Activated CD4-positive, CD25-positive, alpha-beta regulatory T cell treated with anti-CD3 and anti-CD28 coated beads, Interleukin-2, amount 50 U/mL, for 24 hours (primary cell): ENCODE results near the gene PIWIL1.

Experiments used
- ATAC-seq, 2 donors: fragments of 150-1000 bp; cut with Tn5 transposase; one replicate each; pipeline ENCODE4 v1.10.0; 2021; ENCODE audit warnings: mild to moderate bottlenecking in 1 of 2, moderate library complexity in 1 of 2

PIWIL1 gene

GRCh38 chr12:130382818-130383217 lies 45.1 kb downstream of the PIWIL1 start:
- ATAC-seq, result no peak

- no peak for ATAC-seq
Observed at GRCh38 chr12:130384234-130384633, 46.5 kb downstream of the PIWIL1 start.

GRCh38 chr12:130385193-130385592 lies 47.5 kb downstream of the PIWIL1 start:
- ATAC-seq, result no peak

- ATAC-seq, result no peak
Observed at GRCh38 chr12:130391186-130391585, 53.5 kb downstream of the PIWIL1 start.

- ATAC-seq, result no peak
Observed at GRCh38 chr12:130394906-130395305, 57.2 kb downstream of the PIWIL1 start.

GRCh38 chr12:130396667-130397066 lies 59.0 kb downstream of the PIWIL1 start:
- ATAC-seq, result no peak

- ATAC-seq, result no peak
Observed at GRCh38 chr12:130398100-130398848, 60.6 kb downstream of the PIWIL1 start.

- ATAC-seq, result no peak
Observed at GRCh38 chr12:130401703-130402102, 64.0 kb downstream of the PIWIL1 start.

- no peak for ATAC-seq
Observed at GRCh38 chr12:130405332-130405731, 67.6 kb downstream of the PIWIL1 start.

- ATAC-seq, result no peak
Observed at GRCh38 chr12:130412384-130412783, 74.7 kb downstream of the PIWIL1 start.

- ATAC-seq, result no peak
Observed at GRCh38 chr12:130413909-130414308, 76.2 kb downstream of the PIWIL1 start.

GRCh38 chr12:130414381-130414780 lies 76.7 kb downstream of the PIWIL1 start:
- ATAC-seq, result no peak

- no peak for ATAC-seq
Observed at GRCh38 chr12:130418251-130418650, 80.6 kb downstream of the PIWIL1 start.

- no peak for ATAC-seq
Observed at GRCh38 chr12:130419116-130419515, 81.4 kb downstream of the PIWIL1 start.

GRCh38 chr12:130420071-130420470 lies 82.4 kb downstream of the PIWIL1 start:
- no peak for ATAC-seq

- ATAC-seq, result no peak
Observed at GRCh38 chr12:130421896-130422295, 84.2 kb downstream of the PIWIL1 start.
